NCI-H146 (cell line): ENCODE measurements around the gene LYSMD2.
"Not testable (repeated sequence)": the region's sequence is repeated elsewhere in the genome, so short reads cannot be mapped to it uniquely, and the experiment has no call there.

Experiments
- DNase-seq: peaks from one replicate; lab custom pipeline; 2025; lab: John Stamatoyannopoulos, UW

The LYSMD2 gene, protein sequence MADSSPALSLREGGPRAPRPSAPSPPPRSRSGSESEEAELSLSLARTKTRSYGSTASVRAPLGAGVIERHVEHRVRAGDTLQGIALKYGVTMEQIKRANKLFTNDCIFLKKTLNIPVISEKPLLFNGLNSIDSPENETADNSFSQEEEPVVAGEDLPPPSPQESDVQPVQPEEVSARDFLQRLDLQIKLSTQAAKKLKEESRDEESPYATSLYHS

DNA sequence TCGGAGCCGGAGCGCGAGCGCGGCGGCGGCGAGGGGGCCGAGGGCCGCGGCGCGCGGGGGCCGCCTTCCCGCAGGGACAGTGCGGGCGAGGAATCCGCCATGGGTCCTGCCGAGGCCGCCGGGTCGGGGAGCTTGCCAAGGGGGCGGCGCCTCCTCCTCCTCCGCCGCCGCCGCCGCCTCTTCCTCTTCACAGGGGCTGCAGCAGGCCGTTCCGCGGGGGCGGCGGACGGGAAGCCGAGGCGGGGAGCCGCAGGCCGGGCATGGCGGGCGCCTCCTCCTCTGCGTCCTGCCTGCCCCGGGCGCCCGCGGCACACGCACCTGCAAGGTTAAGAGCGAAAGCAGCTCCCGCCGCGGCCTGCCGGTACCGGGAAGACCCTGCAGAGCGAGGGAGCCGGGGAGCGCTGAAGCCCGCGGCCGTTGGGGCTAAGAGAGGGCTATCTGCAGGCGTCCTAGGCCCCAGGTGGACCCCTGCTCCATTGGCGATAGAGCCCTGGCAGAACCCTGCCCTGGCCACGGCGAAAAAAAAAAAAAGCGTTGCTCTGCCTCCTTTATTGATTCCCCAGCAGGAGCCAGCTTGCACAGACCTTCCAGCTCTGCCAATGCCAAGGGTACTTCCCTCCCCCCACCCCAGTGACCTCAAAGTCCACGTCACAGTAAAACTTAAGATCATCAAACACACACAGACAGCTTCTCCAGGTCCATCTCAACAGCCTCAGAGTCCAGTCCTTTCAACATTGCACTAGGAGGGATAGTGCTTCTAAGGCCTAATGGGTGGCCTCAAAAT is at the start of gene LYSMD2:
LYSMD2 (minus strand) TSS at position 134 of the 784 bp plus-strand sequence; CDS start at position 101, 33 bp downstream.
- peak; percentile 73 for DNase-seq

DNA sequence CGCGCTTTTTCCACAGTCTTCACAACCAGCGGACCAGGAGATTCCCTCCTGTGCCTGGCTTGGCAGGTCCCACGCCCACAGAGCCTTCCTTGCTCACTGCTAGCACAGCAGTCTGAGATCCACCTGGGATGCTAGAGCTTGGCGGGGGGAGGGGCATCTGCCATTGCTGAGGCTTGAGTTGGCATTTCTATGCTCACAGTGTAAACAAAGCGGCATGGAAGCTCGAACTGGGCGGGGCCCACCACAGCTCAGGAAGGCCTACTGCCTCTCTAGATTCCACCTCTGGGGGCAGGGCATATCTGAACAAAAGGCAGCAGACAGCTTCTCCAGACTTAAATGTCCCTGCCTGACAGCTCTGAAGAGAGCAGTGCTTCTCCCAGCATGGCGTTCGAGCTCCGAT is 49.7 kb upstream of the LYSMD2 start:
- not testable (repeated sequence) for DNase-seq

- no peak for DNase-seq
Observed at GRCh38 chr15:51783967-51784366, 46.5 kb upstream of the LYSMD2 start.

DNA sequence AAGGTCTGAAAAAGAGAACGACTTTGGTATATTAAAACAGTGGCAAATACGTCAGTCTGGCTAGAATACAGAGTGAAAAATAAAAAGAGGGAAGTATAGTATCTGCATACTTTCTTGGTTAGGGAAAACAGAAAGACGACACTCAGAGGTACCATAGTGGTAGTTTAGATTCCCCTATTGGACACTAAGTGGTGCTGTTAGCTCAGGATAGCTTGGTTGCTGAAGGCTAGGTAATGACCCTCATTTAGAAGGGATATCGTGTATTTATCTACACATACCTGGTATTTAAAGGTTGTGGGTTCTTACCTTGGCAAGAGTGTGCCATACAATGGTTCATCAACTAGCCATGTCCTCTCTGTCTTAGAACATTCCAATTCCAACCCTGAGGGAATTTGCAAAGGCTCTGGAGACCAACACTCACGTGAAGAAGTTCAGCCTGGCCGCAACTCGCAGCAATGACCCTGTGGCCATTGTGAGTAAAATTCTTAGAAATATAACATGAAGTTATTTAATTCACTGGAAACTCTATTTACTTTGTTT is 45.0 kb upstream of the LYSMD2 start:
- DNase-seq: no peak

DNA sequence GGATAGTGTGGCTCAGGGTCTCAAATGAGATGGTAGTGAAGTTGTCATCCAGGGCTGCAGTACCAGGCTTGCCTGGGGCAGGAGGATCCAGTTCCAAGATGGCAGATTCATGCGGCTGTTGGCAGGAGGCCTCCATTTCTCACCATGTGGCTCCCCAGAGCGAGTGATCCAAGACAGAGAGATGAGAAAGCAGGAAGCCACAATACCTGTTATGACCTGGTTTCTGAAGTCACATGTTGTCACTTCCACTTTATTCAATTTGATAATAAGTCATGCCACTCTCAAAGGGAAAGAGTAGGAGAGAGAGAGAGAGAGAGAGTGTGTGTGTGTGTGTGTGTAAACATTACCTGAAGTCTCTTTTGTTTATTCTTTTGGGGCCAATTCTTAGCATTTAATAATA is 44.1 kb upstream of the LYSMD2 start:
- no peak for DNase-seq

DNA sequence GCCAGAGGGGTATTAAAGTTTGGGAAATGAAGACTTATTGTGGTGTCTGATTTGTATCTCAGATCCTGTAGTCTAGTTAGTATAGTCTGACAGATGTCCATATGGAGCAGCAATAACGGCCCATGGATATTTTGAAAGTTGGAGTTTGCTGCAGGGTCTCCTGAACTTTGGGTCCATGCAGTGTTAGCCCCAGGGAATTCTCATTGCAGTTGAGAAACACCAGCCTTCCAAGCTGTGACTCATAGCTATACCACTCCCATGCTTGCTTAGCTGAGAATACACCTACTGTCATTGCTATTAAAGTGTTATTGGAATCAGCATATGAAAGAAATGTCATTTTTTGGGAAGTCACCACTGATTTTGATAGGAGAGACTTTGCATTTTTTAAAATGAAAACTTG is 43.2 kb upstream of the LYSMD2 start:
- DNase-seq: no peak

DNA sequence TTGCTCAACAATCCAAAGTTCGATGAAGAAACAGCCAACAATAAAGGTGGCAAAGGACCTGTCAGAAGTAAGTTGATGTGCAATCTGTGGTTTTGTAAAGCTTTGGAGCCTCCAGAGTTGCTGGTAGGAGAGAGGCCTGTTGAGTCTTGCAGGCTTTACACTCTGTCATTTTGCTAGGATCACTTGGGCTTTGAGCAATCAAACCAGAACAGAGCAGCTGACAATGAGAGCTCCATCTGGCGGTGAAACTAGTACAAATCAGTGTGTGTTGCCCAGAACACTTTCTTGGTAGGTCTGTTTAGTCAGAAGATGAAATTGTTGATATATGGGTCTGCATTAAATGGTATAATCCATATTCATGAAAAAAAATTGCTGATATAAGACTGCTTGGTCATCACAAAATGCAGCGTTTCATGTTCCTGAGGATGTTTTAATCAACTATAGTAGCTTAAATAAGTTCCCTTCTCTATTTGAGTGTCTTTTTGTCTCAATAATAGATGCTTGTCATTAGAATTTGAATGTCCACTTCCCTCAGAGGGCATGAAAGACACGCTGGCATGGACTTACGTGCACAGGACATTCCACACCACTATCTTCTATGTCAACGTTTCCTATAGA is 39.6 kb upstream of the LYSMD2 start:
- peak; percentile 44 for DNase-seq

DNA sequence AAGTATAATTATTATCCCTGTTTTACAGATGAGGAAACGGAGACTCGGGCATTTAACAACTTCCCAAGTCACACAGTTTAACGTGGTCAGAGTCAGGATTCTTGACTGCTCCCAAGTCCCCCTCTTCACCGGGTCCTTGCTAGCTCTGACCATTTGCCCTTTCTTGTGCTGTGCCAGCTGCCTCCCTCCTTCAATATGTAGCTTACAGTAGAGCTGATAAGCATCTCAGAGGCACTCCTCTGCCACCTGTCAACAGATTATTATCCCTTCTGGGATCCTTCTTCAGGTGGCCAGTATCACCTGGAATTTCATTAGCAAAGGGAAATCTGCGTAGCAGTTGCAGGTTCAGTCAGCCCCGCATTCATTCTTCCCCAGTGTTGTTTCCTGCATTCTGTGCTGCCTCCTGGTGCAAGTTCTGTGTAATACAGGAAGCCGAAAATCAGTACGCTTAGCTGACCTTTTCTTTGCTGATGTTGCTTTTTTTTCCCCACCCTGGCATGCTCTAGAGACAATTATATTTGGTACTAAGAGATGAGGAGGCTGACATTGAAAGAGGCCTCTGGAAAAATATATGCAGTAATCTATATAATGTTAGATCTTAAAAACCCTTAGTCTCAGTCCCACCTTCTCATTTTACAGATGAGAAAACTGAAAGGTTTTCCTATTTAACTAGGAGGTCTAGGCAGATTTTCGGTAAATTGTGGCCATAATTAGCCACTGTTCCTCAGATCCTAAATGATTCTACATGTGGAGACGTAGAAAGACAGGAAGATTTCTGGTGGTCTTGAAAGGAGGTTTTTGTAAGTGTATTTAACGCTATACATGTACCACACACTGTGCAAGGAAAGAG is 38.7 kb upstream of the LYSMD2 start:
- peak; percentile 52 for DNase-seq

- no peak for DNase-seq
Observed at GRCh38 chr15:51774916-51775315, 37.5 kb upstream of the LYSMD2 start.

GRCh38 chr15:51771773-51772172 is 34.3 kb upstream of the LYSMD2 start:
- peak; percentile 63 for DNase-seq

DNA sequence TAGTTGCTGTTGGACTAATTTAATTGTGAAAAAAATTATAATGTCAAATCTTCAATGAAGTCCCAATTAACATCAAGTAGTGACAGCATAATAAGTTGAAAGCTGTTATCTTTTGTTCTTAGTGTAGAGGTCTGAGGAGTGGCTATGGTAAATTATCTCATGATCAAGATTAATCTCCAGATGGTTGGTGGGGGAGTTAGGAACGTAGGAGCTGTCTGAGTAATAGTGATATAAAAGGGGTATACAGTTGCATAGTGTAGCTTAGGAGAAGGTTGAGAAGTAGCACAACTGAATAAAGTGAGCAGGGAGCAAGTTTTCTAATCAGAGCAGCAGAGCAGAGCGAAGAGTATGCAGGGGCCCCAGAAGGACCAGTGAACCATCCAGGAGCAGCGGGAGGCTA is 33.4 kb upstream of the LYSMD2 start:
- DNase-seq: no peak

GRCh38 chr15:51768018-51768417 is 30.6 kb upstream of the LYSMD2 start:
- DNase-seq: no peak

- no peak for DNase-seq
Observed at GRCh38 chr15:51766341-51766740, 28.9 kb upstream of the LYSMD2 start.

GRCh38 chr15:51765751-51766150 is 28.3 kb upstream of the LYSMD2 start:
- DNase-seq: no peak

- no peak for DNase-seq
Observed at GRCh38 chr15:51760805-51761204, 23.4 kb upstream of the LYSMD2 start.

- peak; percentile 4 for DNase-seq
Observed at GRCh38 chr15:51759557-51760070, 22.2 kb upstream of the LYSMD2 start.

GRCh38 chr15:51758645-51759044 is 21.2 kb upstream of the LYSMD2 start:
- DNase-seq: no peak

DNA sequence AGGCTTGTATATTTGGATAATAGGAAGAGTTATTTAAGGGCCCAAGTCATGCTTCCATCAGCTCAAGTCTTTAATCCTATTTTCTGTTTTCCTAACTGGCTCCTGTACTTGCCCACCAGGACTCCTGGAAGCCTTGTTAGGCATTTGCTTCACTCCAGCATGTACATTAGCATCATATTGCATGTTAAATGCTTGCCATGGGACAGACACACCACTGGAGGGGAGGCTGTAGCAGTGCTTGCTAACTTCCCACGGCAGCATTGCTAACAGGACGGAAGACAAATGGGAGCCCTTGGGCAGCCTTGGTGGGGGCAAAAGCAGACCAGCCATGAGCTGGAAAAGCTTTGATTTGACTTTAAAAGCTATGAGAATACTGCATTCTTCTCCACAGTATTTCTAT is 20.0 kb upstream of the LYSMD2 start:
- DNase-seq: no peak

DNA sequence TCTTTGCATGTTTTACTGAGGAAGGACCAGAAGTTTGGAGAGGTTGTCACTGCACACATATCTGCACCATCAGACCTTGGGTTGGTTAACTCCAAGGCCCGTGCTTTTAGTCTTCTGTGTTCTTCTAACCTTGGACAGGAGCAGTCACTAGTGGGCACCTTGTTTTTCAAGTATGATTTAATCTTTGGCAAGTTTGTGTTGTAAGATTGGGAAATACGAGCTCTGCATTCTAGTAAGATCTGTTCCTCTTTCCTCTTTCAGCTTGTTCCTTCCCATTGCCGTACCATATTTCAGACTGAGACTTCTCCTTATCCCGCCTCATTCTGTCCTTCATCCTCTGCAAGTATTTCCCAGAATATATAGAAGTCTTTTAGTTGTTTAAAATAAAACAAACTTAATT is 19.0 kb upstream of the LYSMD2 start:
- DNase-seq: no peak

- no peak for DNase-seq
Observed at GRCh38 chr15:51755790-51756189, 18.3 kb upstream of the LYSMD2 start.

DNA sequence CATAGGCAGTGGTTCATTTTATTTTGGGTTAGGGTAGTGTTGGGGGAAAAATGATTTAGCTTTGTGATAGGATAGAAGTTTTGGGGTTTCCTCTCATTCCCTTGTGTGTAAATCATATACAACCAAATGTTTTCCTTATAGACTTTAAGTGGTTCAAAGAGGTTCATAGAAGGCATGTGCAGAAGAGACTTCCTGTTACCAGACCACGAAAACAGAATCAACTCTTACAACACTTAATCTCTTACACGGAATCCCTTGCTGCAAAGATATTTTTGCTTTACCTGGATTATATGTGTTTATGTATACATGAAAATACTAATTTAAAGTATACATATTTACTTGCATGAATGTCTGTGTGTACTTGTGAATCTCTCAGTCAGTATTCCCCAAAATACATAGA is 16.8 kb upstream of the LYSMD2 start:
- DNase-seq: no peak

GRCh38 chr15:51752888-51753287 is 15.4 kb upstream of the LYSMD2 start:
- no peak for DNase-seq
